Astrocyte (in vitro differentiated cells and primary cell): ENCODE data around the gene KCNK6. TPM values are rescaled to one million over a fixed set of nuclear protein-coding genes. Genes with fewer than 3 reads are reported as not detected.
A peak's percentile ranks its signal among the peaks of the same experiment; 100 is the strongest.

Experiments used
- DNase-seq: peaks from one replicate; pipeline ENCODE4 v3.0.0-alpha.2; 2010; ENCODE audit warnings: low read depth
- FAIRE-seq: peaks from 2 replicates; lab custom pipeline; 2011; peaks lifted over from hg19 to GRCh38; lab: Jason Lieb, UNC
- H2AFZ ChIP-seq: 2 replicates; pipeline ENCODE4 v1.6.0; 2012; ENCODE audit warnings: low read depth, low read length, inconsistent platforms
- H3K27ac ChIP-seq: 2 replicates; pipeline ENCODE4 v1.5.1; 2011; ENCODE audit warnings: low read depth, low read length, inconsistent platforms
- H3K27me3 ChIP-seq: 2 replicates; pipeline ENCODE4 v1.6.0; 2011; ENCODE audit warnings: low read length, inconsistent platforms; ENCODE audit not compliant: insufficient read depth
- H3K36me3 ChIP-seq: 2 replicates; pipeline ENCODE4 v1.5.1; 2011; ENCODE audit warnings: low read length, inconsistent platforms; ENCODE audit not compliant: insufficient read depth
- H3K4me1 ChIP-seq: 2 replicates; pipeline ENCODE4 v1.5.1; 2011; ENCODE audit warnings: low read length, inconsistent platforms; ENCODE audit not compliant: insufficient read depth
- H3K4me2 ChIP-seq: 2 replicates; pipeline ENCODE4 v1.6.0; 2012; ENCODE audit warnings: low read length, inconsistent platforms
- H3K4me3 ChIP-seq: 2 replicates; pipeline ENCODE4 v1.5.1; 2011; ENCODE audit warnings: low read depth, mild to moderate bottlenecking, low read length, inconsistent platforms; ENCODE audit not compliant: insufficient read depth
- H3K79me2 ChIP-seq: 2 replicates; pipeline ENCODE4 v1.6.0; 2012; ENCODE audit warnings: mild to moderate bottlenecking, low read length, inconsistent platforms; ENCODE audit not compliant: insufficient read depth
- H3K9ac ChIP-seq: 2 replicates; pipeline ENCODE4 v1.6.0; 2012; ENCODE audit warnings: mild to moderate bottlenecking, low read length, inconsistent platforms
- H3K9me3 ChIP-seq: 2 replicates; pipeline ENCODE4 v1.5.1; 2012; ENCODE audit warnings: low read depth, mild to moderate bottlenecking, low read length, inconsistent platforms; ENCODE audit not compliant: insufficient read depth
- H4K20me1 ChIP-seq: 2 replicates; pipeline ENCODE4 v1.6.0; 2012; ENCODE audit warnings: low read length, inconsistent platforms; ENCODE audit not compliant: insufficient read depth
- H3K27ac Mint-ChIP-seq: one replicate; pipeline ENCODE4 v1.8.0; 2021; ENCODE audit warnings: mild to moderate bottlenecking, mixed read lengths; ENCODE audit not compliant: unreplicated experiment
- H3K27me3 Mint-ChIP-seq: one replicate; pipeline ENCODE4 v1.8.0; 2021; ENCODE audit warnings: low read depth, mixed read lengths; ENCODE audit not compliant: unreplicated experiment
- H3K36me3 Mint-ChIP-seq: one replicate; pipeline ENCODE4 v1.8.0; 2021; ENCODE audit warnings: low read depth, mixed read lengths; ENCODE audit not compliant: unreplicated experiment
- H3K4me1 Mint-ChIP-seq: one replicate; pipeline ENCODE4 v1.8.0; 2021; ENCODE audit warnings: low read depth, mixed read lengths; ENCODE audit not compliant: unreplicated experiment
- H3K4me3 Mint-ChIP-seq: one replicate; pipeline ENCODE4 v1.8.0; 2021; ENCODE audit warnings: mild to moderate bottlenecking, moderate library complexity, mixed read lengths; ENCODE audit not compliant: unreplicated experiment
- H3K9me3 Mint-ChIP-seq: one replicate; pipeline ENCODE4 v1.8.0; 2021; ENCODE audit warnings: mild to moderate bottlenecking, mixed read lengths; ENCODE audit not compliant: unreplicated experiment
- EZH2 ChIP-seq: IDR thresholded peaks from 2 replicates; pipeline ENCODE4 v1.6.1; 2012; ENCODE audit warnings: mild to moderate bottlenecking, low read length, inconsistent platforms; ENCODE audit not compliant: insufficient read depth
- total RNA-seq: library from RNA; stranded (reverse); gene quantifications from 2 replicates; pipeline ENCODE4 v1.2.1, GENCODE V29; 2021
- TF ChIP-seq, protein P1 (sequence below): IDR thresholded peaks from 2 replicates; pipeline ENCODE4 v1.5.1; 2011; ENCODE audit warnings: low read depth, mild to moderate bottlenecking, inconsistent platforms, low read length, moderate library complexity; ENCODE audit not compliant: insufficient read depth

KCNK6 gene
- total RNA-seq, 1 donor from 2014 or later = 8.6 TPM

- peak overlapping the region; percentile 11 for H3K9ac ChIP-seq
- H3K27ac ChIP-seq = peak overlapping the region; percentile 50
- peak; percentile 87 for DNase-seq
- H3K27me3 ChIP-seq = no peaks in the 10 kb centered on the region
- H3K9me3 ChIP-seq = no peaks in the 10 kb centered on the region
- no peak overlapping the region for H3K27ac Mint-ChIP-seq
- H3K36me3 Mint-ChIP-seq = peaks cover 19% of the 10 kb centered on the region
- H3K4me3 ChIP-seq = no peak overlapping the region
- peaks cover under 1% of the 10 kb centered on the region for H3K27me3 Mint-ChIP-seq
- no peaks in the 10 kb centered on the region for H3K9me3 Mint-ChIP-seq
- H3K4me1 Mint-ChIP-seq = peaks cover 8% of the 10 kb centered on the region
- H3K4me1 ChIP-seq = peaks cover 27% of the 10 kb centered on the region
- no peaks in the 10 kb centered on the region for H3K36me3 ChIP-seq
- no peaks in the 10 kb centered on the region for H4K20me1 ChIP-seq
- H2AFZ ChIP-seq = peak overlapping the region; percentile 49
- TF ChIP-seq, protein P1, sequence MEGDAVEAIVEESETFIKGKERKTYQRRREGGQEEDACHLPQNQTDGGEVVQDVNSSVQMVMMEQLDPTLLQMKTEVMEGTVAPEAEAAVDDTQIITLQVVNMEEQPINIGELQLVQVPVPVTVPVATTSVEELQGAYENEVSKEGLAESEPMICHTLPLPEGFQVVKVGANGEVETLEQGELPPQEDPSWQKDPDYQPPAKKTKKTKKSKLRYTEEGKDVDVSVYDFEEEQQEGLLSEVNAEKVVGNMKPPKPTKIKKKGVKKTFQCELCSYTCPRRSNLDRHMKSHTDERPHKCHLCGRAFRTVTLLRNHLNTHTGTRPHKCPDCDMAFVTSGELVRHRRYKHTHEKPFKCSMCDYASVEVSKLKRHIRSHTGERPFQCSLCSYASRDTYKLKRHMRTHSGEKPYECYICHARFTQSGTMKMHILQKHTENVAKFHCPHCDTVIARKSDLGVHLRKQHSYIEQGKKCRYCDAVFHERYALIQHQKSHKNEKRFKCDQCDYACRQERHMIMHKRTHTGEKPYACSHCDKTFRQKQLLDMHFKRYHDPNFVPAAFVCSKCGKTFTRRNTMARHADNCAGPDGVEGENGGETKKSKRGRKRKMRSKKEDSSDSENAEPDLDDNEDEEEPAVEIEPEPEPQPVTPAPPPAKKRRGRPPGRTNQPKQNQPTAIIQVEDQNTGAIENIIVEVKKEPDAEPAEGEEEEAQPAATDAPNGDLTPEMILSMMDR = no peak
- TF ChIP-seq EZH2 = no peak
- H3K79me2 ChIP-seq = no peaks in the 10 kb centered on the region
- FAIRE-seq = peak; percentile 80
- H3K4me2 ChIP-seq = peak overlapping the region; percentile 55
- peak overlapping the region; percentile 65 for H3K4me3 Mint-ChIP-seq
Observed at GRCh38 chr19:38290631-38291147, 29.0 kb upstream of the KCNK6 start.

DNA sequence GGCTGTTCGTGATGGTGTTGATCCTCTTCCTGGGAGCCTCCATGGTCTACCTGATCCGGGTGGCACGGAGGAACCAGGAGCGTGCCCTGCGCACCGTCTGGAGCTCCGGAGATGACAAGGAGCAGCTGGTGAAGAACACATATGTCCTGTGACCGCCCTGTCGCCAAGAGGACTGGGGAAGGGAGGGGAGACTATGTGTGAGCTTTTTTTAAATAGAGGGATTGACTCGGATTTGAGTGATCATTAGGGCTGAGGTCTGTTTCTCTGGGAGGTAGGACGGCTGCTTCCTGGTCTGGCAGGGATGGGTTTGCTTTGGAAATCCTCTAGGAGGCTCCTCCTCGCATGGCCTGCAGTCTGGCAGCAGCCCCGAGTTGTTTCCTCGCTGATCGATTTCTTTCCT is 27.8 kb upstream of the KCNK6 start:
- Histone ChIP-seq H2AFZ (no peak overlapping the region), H3K79me2 (no peaks in the 10 kb centered on the region), H4K20me1 (no peaks in the 10 kb centered on the region), H3K27ac (no peak overlapping the region), H3K4me2 (no peak overlapping the region), H3K9ac (no peak overlapping the region), H3K9me3 (no peaks in the 10 kb centered on the region), H3K4me1 (peaks cover 22% of the 10 kb centered on the region), H3K36me3 (no peaks in the 10 kb centered on the region), H3K27me3 (no peaks in the 10 kb centered on the region), H3K4me3 (no peak overlapping the region)
- FAIRE-seq = no peak
- no peak for TF ChIP-seq EZH2
- Mint-ChIP-seq H3K4me3 (no peak overlapping the region), H3K27me3 (peaks cover 3% of the 10 kb centered on the region), H3K27ac (peak overlapping the region; percentile 81), H3K9me3 (no peaks in the 10 kb centered on the region), H3K36me3 (peaks cover 17% of the 10 kb centered on the region), H3K4me1 (peaks cover 8% of the 10 kb centered on the region)
- DNase-seq = no peak

DNA sequence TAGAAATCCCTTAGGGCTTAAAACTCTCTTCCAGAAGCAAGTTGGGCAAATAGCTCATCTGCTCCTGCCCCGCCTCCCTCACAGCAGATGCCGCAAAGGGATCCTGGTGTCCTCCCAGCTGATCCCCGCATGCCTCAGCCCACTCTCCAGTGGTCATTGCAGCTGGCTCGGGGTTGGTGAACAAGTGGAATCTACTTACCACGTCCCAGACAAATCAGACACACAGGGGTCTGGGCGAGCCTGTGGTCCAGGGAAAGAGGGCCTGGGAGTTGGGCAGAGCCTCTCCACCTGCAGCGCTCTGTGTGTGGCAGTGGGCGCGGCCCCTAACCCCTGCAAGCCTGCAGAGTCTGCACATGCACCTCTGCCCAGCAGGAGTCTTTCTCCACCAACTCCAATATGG is 26.4 kb upstream of the KCNK6 start:
- Histone ChIP-seq H3K27ac (no peak overlapping the region), H3K9me3 (no peaks in the 10 kb centered on the region), H2AFZ (no peak overlapping the region), H3K36me3 (no peaks in the 10 kb centered on the region), H3K4me1 (peaks cover 18% of the 10 kb centered on the region), H3K4me3 (no peak overlapping the region), H3K27me3 (no peaks in the 10 kb centered on the region), H3K9ac (no peak overlapping the region), H3K79me2 (no peaks in the 10 kb centered on the region), H4K20me1 (no peaks in the 10 kb centered on the region), H3K4me2 (no peak overlapping the region)
- Mint-ChIP-seq H3K27me3 (peaks cover 3% of the 10 kb centered on the region), H3K9me3 (no peaks in the 10 kb centered on the region), H3K27ac (no peak overlapping the region), H3K36me3 (peaks cover 17% of the 10 kb centered on the region), H3K4me1 (peaks cover 9% of the 10 kb centered on the region), H3K4me3 (no peak overlapping the region)
- no peak for TF ChIP-seq EZH2
- TF ChIP-seq, protein P1 = no peak
- no peak for FAIRE-seq
- no peak for DNase-seq
